Liver (tissue), 9 donors: ENCODE data around the gene TAC3. TPM values are rescaled to one million over a fixed set of nuclear protein-coding genes. Genes with fewer than 3 reads are reported as not detected.

Source experiments
- DNase-seq: peaks from one replicate; pipeline ENCODE4 v3.0.0-alpha.2; 2017; ENCODE audit warnings: low spot score
- H3K27ac ChIP-seq, 2 donors: one replicate each; pipeline ENCODE4 v1.7.0; 2013; ENCODE audit warnings: inconsistent platforms in 2 of 2, low read length in 2 of 2, control low read depth in 1 of 2, low read depth in 1 of 2, mild to moderate bottlenecking in 1 of 2
- H3K27me3 ChIP-seq, 4 donors: one replicate each; pipeline versions ENCODE4 v1.6.1 to v1.7.0; 2013; ENCODE audit warnings: low read length in 3 of 4, inconsistent platforms in 1 of 4, mild to moderate bottlenecking in 1 of 4, moderate library complexity in 1 of 4; ENCODE audit not compliant: control insufficient read depth in 4 of 4, insufficient read depth in 4 of 4
- H3K36me3 ChIP-seq, 4 donors: one replicate each; pipeline versions ENCODE4 v1.6.1 to v1.7.0; 2013; ENCODE audit warnings: low read length in 3 of 4, mild to moderate bottlenecking in 3 of 4, low read depth in 1 of 4, moderate library complexity in 1 of 4; ENCODE audit not compliant: control insufficient read depth in 4 of 4, insufficient read depth in 3 of 4
- H3K4me1 ChIP-seq, 4 donors: one replicate each; pipeline versions ENCODE4 v1.6.1 to v1.7.0; 2013; ENCODE audit warnings: low read length in 3 of 4, mild to moderate bottlenecking in 3 of 4, moderate library complexity in 1 of 4; ENCODE audit not compliant: control insufficient read depth in 4 of 4, insufficient read depth in 4 of 4
- H3K4me3 ChIP-seq, 3 donors: one replicate each; pipeline versions ENCODE4 v1.6.1 to v1.7.0; 2013; ENCODE audit warnings: low read length in 3 of 3, control low read depth in 1 of 3, low read depth in 1 of 3, mild to moderate bottlenecking in 1 of 3
- H3K9ac ChIP-seq, 2 donors: one replicate each; pipeline ENCODE4 v1.7.0; 2013; ENCODE audit warnings: low read length in 2 of 2, mild to moderate bottlenecking in 2 of 2, moderate library complexity in 2 of 2, control low read depth in 1 of 2, low read depth in 1 of 2
- H3K9me3 ChIP-seq, 4 donors: one replicate each; pipeline versions ENCODE4 v1.6.1 to v1.7.0; 2013; ENCODE audit warnings: low read length in 3 of 4; ENCODE audit not compliant: control insufficient read depth in 4 of 4
- ATF3 ChIP-seq: IDR thresholded peaks from 2 replicates; pipeline ENCODE4 v1.6.1; 2016; ENCODE audit warnings: antibody characterized with exemption
- CTCF ChIP-seq: fragments of 150-350 bp; IDR thresholded peaks from 2 replicates; pipeline ENCODE4 v1.5.1; 2017; ENCODE audit warnings: improper control_type of control experiment, low read depth, low read length; ENCODE audit not compliant: missing input control
- EGR1 ChIP-seq, 2 donors: IDR thresholded peaks; 2 replicates each; pipeline ENCODE4 v1.6.1; 2016 to 2018; ENCODE audit warnings: antibody characterized with exemption in 2 of 2, low read depth in 2 of 2
- FOXA1 ChIP-seq: IDR thresholded peaks from 2 replicates; pipeline ENCODE4 v1.6.1; 2016; ENCODE audit warnings: antibody characterized with exemption
- FOXA2 ChIP-seq: IDR thresholded peaks from 2 replicates; pipeline ENCODE4 v1.6.1; 2016; ENCODE audit warnings: antibody characterized with exemption
- GABPA ChIP-seq, 2 donors: IDR thresholded peaks in 1 of 2; conservative IDR thresholded peaks in 1 of 2; 2 replicates each; pipeline ENCODE4 v1.6.1; 2016; ENCODE audit warnings: antibody characterized with exemption in 2 of 2, mild to moderate bottlenecking in 1 of 2, moderate library complexity in 1 of 2
- HNF4A ChIP-seq, 2 donors: conservative IDR thresholded peaks; 2 replicates each; pipeline ENCODE4 v1.6.1; 2016; ENCODE audit warnings: antibody characterized with exemption in 2 of 2, mild to moderate bottlenecking in 2 of 2
- HNF4G ChIP-seq: IDR thresholded peaks from 2 replicates; pipeline ENCODE4 v1.6.1; 2016; ENCODE audit warnings: antibody characterized with exemption
- JUND ChIP-seq, 2 donors: IDR thresholded peaks; 2 replicates each; pipeline ENCODE4 v1.6.1; 2016; ENCODE audit warnings: antibody characterized with exemption in 2 of 2
- MAX ChIP-seq: IDR thresholded peaks from 2 replicates; pipeline ENCODE4 v1.6.1; 2016; ENCODE audit warnings: antibody characterized with exemption
- NR2F2 ChIP-seq: IDR thresholded peaks from 2 replicates; pipeline ENCODE4 v1.6.1; 2016; ENCODE audit warnings: antibody characterized with exemption
- RAD21 ChIP-seq, 2 donors: IDR thresholded peaks; 2 replicates each; pipeline ENCODE4 v1.6.1; 2016; ENCODE audit warnings: antibody characterized with exemption in 2 of 2, mild to moderate bottlenecking in 2 of 2
- REST ChIP-seq: IDR thresholded peaks from 2 replicates; pipeline ENCODE4 v1.6.1; 2016; ENCODE audit warnings: antibody characterized with exemption, mild to moderate bottlenecking
- RXRA ChIP-seq, 2 donors: IDR thresholded peaks; 2 replicates each; pipeline ENCODE4 v1.6.1; 2017 to 2018; ENCODE audit warnings: antibody characterized with exemption in 2 of 2, mild to moderate bottlenecking in 1 of 2
- SP1 ChIP-seq: IDR thresholded peaks from 2 replicates; pipeline ENCODE4 v1.6.1; 2018; ENCODE audit warnings: antibody characterized with exemption, mild to moderate bottlenecking
- TAF1 ChIP-seq: conservative IDR thresholded peaks from 2 replicates; pipeline ENCODE4 v1.6.1; 2016; ENCODE audit warnings: antibody characterized with exemption, mild to moderate bottlenecking
- YY1 ChIP-seq: IDR thresholded peaks from 2 replicates; pipeline ENCODE4 v1.6.1; 2016; ENCODE audit warnings: antibody characterized with exemption, mild to moderate bottlenecking
- ZBTB33 ChIP-seq: IDR thresholded peaks from 2 replicates; pipeline ENCODE4 v1.6.1; 2016; ENCODE audit warnings: antibody characterized with exemption
- WGBS: extraction: QIAGEN DNeasy Blood & Tissue Kit; methylation state at CpG from one replicate; pipeline ENCODE4 v1.1.7; 2013; 5-methylcytosine and 5-hydroxymethylcytosine counted together
- polyA plus RNA-seq, 2 donors: library from polyadenylated mRNA; stranded (reverse) in 1 of 2; unstranded in 1 of 2; fragments of 200-250 nt in 1 of 2; fragments of >200 nt in 1 of 2; fragmentation: Nextera tagmentation in 1 of 2; extraction: Ambion mirVana in 1 of 2; gene quantifications; one replicate each; pipeline versions ENCODE4 v1.2.1 to v1.2.3, GENCODE V29; 2013 to 2015
- total RNA-seq, 2 donors: library from RNA; depleted of rRNA; stranded (reverse); fragments of >200 nt; gene quantifications; one replicate each; pipeline ENCODE4 v1.2.3, GENCODE V29; 2014
- donor health status: healthy.
- donor health status: healthy.
- donor health status: healthy.
- donor health status: healthy.
- donor health status: healthy.

The TAC3 gene
- total and polyA plus RNA-seq, 4 donors: not detected

- TF ChIP-seq SP1: no peak
- no peak for TF ChIP-seq MAX
- no peak for TF ChIP-seq HNF4A (conservative IDR thresholded peaks at IDR 0.05)
- no peak for TF ChIP-seq HNF4G
- no peak for TF ChIP-seq GABPA (IDR thresholded peaks at IDR 0.05 in 1 of 2, conservative IDR thresholded peaks at IDR 0.05 in 1 of 2)
- no peak for TF ChIP-seq NR2F2
- TF ChIP-seq FOXA1: no peak
- no peak for TF ChIP-seq TAF1
- no peak for TF ChIP-seq EGR1 (IDR thresholded peaks at IDR 0.05; ENCODE audit: low read depth in 2 of 2)
- no peak for TF ChIP-seq CTCF
- TF ChIP-seq JUND (IDR thresholded peaks at IDR 0.05): no peak
- TF ChIP-seq ATF3: no peak
- TF ChIP-seq ZBTB33: no peak
- no peak for TF ChIP-seq YY1
- no peak for TF ChIP-seq RAD21 (IDR thresholded peaks at IDR 0.05)
- no peak for TF ChIP-seq RXRA (IDR thresholded peaks at IDR 0.05)
- no peak for TF ChIP-seq FOXA2
- no peak for TF ChIP-seq REST
These were observed 14.9 kb upstream of the TAC3 start for GRCh38 chr12:57031138-57031725.

More at GRCh38 chr12:57031138-57031725, 14.9 kb upstream of the TAC3 start:
- Histone ChIP-seq H3K36me3 (no peaks in the 10 kb centered on the region), H3K9me3 (no peaks in the 10 kb centered on the region), H3K27ac (no peak overlapping the region), H3K27me3 (no peaks in the 10 kb centered on the region), H3K4me3 (no peak overlapping the region), H3K9ac (no peak overlapping the region), H3K4me1 (no peaks in the 10 kb centered on the region)
- no peak for DNase-seq
- WGBS: 59% methylated on average over 2 of the region's 2 CpGs
